Large intestine (tissue), 3 donors: ENCODE measurements around the gene DCDC2. TPM values are rescaled to one million over a fixed set of nuclear protein-coding genes. Genes with fewer than 3 reads are reported as not detected.
A peak's percentile ranks its signal among the peaks of the same experiment; 100 is the strongest.

Experiments used
- DNase-seq, 2 donors: peaks; one replicate each; pipeline versions ENCODE4 v3.0.0 to v3.0.0-alpha.2; 2013
- H3K27ac ChIP-seq: one replicate; pipeline ENCODE4 v1.5.1; 2013; ENCODE audit warnings: low read length
- H3K27me3 ChIP-seq: 2 replicates; pipeline ENCODE4 v1.6.1; 2013; ENCODE audit warnings: low read length; ENCODE audit not compliant: control insufficient read depth, insufficient read depth
- H3K36me3 ChIP-seq: 2 replicates; pipeline ENCODE4 v1.6.1; 2013; ENCODE audit warnings: low read length; ENCODE audit not compliant: control insufficient read depth, insufficient read depth
- H3K4me1 ChIP-seq: one replicate; pipeline ENCODE4 v1.6.1; 2013; ENCODE audit warnings: low read length; ENCODE audit not compliant: control insufficient read depth, insufficient read depth
- H3K4me3 ChIP-seq: one replicate; pipeline ENCODE4 v1.5.1; 2013; ENCODE audit warnings: low read length
- H3K9me3 ChIP-seq: one replicate; pipeline ENCODE4 v1.6.1; 2013; ENCODE audit warnings: mild to moderate bottlenecking, low read depth, low read length, moderate library complexity; ENCODE audit not compliant: control insufficient read depth
- WGBS: methylation state at CpG from one replicate; pipeline ENCODE4 v1.1.5; 2013; ENCODE audit warnings: low lambda C conversion rate; ENCODE audit not compliant: insufficient coverage; 5-methylcytosine and 5-hydroxymethylcytosine counted together
- polyA plus RNA-seq: library from polyadenylated mRNA; unstranded; fragments of 120-200 nt; gene quantifications from one replicate; pipeline ENCODE4 v1.2.1, GENCODE V29; 2013

Gene DCDC2
- polyA plus RNA-seq, 1 donor = 8.3 TPM

- Histone ChIP-seq H3K4me3 (no peak overlapping the region), H3K4me1 (no peaks in the 10 kb centered on the region), H3K36me3 (peaks cover 2% of the 10 kb centered on the region), H3K9me3 (no peaks in the 10 kb centered on the region), H3K27ac (no peak overlapping the region), H3K27me3 (peaks cover 2% of the 10 kb centered on the region)
- 90% methylated on average over 2 of the region's 4 CpGs for WGBS
- DNase-seq = no peak
Measured at GRCh38 chr6:24355393-24355792, 2.5 kb downstream of the DCDC2 start.

DNA sequence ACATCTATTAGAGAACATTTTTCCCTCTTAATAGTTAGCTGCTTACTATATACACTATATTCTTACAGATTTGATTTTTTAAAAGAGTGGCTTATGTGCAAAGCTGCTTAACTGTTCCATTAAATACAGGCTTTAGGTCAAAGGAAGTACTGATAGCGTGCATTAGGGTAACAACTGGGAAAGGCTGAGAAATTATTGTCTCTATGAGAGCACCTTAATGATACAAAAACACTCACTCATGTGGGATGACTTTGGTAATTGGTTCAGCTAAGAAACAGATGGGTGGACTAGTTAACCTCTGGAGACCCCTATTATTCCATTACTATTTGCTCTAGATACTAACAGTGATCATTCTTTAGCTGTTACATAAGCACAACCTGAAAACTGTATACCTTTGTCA, 4.0 kb downstream of the DCDC2 start:
- H3K4me3 ChIP-seq = no peak overlapping the region
- no peaks in the 10 kb centered on the region for H3K9me3 ChIP-seq
- H3K36me3 ChIP-seq = peaks cover 2% of the 10 kb centered on the region
- H3K27ac ChIP-seq = no peak overlapping the region
- peaks cover 2% of the 10 kb centered on the region for H3K27me3 ChIP-seq
- no peaks in the 10 kb centered on the region for H3K4me1 ChIP-seq
- DNase-seq = no peak
- WGBS = no CpG with 5 or more reads among the region's 1 CpG

- WGBS = 100% methylated on average over 1 of the region's 1 CpG
- H3K27ac ChIP-seq = no peak overlapping the region
- no peak overlapping the region for H3K4me3 ChIP-seq
- peaks cover 2% of the 10 kb centered on the region for H3K36me3 ChIP-seq
- H3K4me1 ChIP-seq = no peaks in the 10 kb centered on the region
- H3K9me3 ChIP-seq = no peaks in the 10 kb centered on the region
- no peak for DNase-seq
- H3K27me3 ChIP-seq = peaks cover 2% of the 10 kb centered on the region
Measured at GRCh38 chr6:24352434-24352833, 5.4 kb downstream of the DCDC2 start.

DNA sequence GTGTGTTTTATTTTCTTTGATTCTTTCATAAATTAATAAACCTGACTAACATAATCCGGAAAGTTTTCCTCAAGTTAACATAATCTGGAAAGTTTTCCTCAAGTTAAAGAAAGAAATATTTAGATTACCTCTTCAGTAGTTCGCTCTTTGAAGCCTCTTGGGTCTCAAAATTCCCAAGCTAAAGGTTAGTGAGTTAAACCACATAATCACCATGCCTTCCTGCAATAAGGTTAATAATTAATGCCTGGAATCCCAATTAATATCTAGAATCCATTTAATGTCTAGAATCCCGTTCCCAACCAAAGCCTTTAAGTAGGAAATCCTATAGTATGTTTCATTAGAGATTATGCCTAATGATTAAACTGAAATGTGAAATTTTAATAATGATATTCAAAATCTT, 12.9 kb downstream of the DCDC2 start:
- H3K4me3 ChIP-seq = no peak overlapping the region
- no peaks in the 10 kb centered on the region for H3K9me3 ChIP-seq
- DNase-seq = no peak
- peaks cover 3% of the 10 kb centered on the region for H3K36me3 ChIP-seq
- WGBS = 52% methylated on average over 2 of the region's 3 CpGs
- H3K27ac ChIP-seq = no peak overlapping the region
- H3K27me3 ChIP-seq = no peaks in the 10 kb centered on the region
- no peaks in the 10 kb centered on the region for H3K4me1 ChIP-seq

GRCh38 chr6:24340998-24341938, 16.6 kb downstream of the DCDC2 start:
- no peak for DNase-seq
- WGBS = no CpG with 5 or more reads among the region's 6 CpGs

DNA sequence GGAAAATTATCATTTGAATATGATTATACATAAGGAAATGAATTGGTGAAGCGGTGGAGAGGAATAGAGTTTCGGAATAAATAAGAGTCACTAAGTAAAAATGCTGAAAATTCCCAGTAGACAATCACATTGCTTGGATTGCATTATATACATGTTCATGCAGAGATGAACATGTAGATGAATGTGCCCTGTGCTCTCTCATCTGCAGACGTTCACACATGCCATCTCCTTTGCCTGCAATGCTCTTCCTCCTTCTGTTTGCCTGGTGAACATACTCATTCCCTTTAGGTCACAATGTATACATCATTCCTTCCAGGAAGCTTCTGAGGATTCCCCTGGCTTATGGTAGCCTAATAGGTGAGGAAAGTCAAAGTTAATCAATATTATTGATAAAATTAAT, 17.9 kb downstream of the DCDC2 start:
- Histone ChIP-seq H3K27me3 (no peaks in the 10 kb centered on the region), H3K4me1 (no peaks in the 10 kb centered on the region), H3K27ac (no peak overlapping the region), H3K9me3 (peaks cover 8% of the 10 kb centered on the region), H3K4me3 (no peak overlapping the region), H3K36me3 (peaks cover 3% of the 10 kb centered on the region)
- DNase-seq = no peak
- 93% methylated on average over 2 of the region's 3 CpGs for WGBS

More at GRCh38 chr6:24340998-24341938, 16.6 kb downstream of the DCDC2 start:
- Histone ChIP-seq H3K4me3 (no peak overlapping the region), H3K27ac (no peak overlapping the region), H3K9me3 (peaks cover 8% of the 10 kb centered on the region), H3K36me3 (peaks cover 5% of the 10 kb centered on the region), H3K27me3 (no peaks in the 10 kb centered on the region), H3K4me1 (no peaks in the 10 kb centered on the region)

- Histone ChIP-seq H3K4me1 (no peaks in the 10 kb centered on the region), H3K4me3 (no peak overlapping the region), H3K9me3 (peaks cover 8% of the 10 kb centered on the region), H3K36me3 (peaks cover under 1% of the 10 kb centered on the region), H3K27ac (no peak overlapping the region), H3K27me3 (no peaks in the 10 kb centered on the region)
- DNase-seq = no peak
- no CpG with 5 or more reads among the region's 2 CpGs for WGBS
Measured at GRCh38 chr6:24334285-24334684, 23.6 kb downstream of the DCDC2 start.

DNA sequence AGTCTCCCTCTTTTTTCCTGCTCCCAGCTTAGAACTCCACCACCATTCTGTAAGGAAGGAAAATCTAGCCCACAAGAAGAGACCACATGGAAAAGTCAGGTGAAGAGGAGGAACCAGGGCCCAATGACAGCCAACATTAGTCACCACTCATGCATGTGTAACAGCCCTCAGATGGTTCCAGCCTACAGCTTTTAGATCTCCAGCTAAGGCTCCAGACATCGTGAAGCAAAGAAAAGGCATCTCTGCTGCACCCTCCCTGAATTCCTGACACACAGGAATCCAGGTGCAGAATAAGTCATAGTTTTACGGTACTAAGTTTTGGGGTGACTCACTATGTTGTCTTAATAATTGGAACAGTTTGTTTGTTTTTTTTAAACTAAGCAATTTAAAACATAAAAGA, 25.5 kb downstream of the DCDC2 start:
- H3K4me1 ChIP-seq = no peaks in the 10 kb centered on the region
- H3K9me3 ChIP-seq = no peaks in the 10 kb centered on the region
- no peak overlapping the region for H3K27ac ChIP-seq
- H3K36me3 ChIP-seq = no peaks in the 10 kb centered on the region
- no peak for DNase-seq
- WGBS = 20% methylated on average over 1 of the region's 2 CpGs
- H3K27me3 ChIP-seq = no peaks in the 10 kb centered on the region
- H3K4me3 ChIP-seq = no peak overlapping the region

DNA sequence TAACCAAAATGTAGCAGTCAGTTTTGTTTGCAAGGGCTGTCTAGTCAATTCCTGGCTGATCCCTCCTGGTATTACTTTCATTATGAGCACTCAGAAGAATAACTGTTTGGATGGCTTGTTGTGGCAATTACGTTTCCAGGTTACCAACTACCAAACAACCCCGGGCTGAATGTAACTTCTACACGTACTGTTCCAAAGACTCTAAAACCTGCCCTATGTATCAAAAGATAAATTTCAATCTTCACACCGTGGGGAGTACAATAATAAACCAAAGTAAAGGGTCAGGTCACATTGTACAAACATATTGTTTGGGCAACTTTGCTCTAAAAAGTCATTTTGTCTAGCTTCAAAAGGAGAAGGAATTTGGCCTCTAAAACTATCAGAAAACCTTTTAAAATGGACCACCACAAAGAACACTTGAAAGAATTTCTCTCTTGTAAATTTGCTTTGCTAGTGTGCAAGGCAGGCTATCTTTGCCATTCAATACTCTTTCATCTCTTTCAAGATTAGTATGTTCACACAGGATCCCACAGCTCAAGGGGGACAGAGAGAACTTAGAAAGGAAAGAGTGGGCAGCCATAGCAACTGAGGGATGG, 27.6 kb downstream of the DCDC2 start:
- Histone ChIP-seq H3K27ac (no peak overlapping the region), H3K27me3 (no peaks in the 10 kb centered on the region), H3K9me3 (no peaks in the 10 kb centered on the region), H3K4me1 (no peaks in the 10 kb centered on the region), H3K36me3 (no peaks in the 10 kb centered on the region), H3K4me3 (no peak overlapping the region)
- WGBS = no CpG with 5 or more reads among the region's 4 CpGs
- DNase-seq = peak; percentile 20 to 74

GRCh38 chr6:24329451-24329850, 28.4 kb downstream of the DCDC2 start:
- Histone ChIP-seq H3K27ac (no peak overlapping the region), H3K4me1 (no peaks in the 10 kb centered on the region), H3K4me3 (no peak overlapping the region), H3K36me3 (no peaks in the 10 kb centered on the region), H3K9me3 (no peaks in the 10 kb centered on the region), H3K27me3 (no peaks in the 10 kb centered on the region)
- no peak for DNase-seq
- no CpG with 5 or more reads among the region's 2 CpGs for WGBS
